HG03196 (cell line): ENCODE data around the gene KRT76.
"Not testable (repeated sequence)": the region's sequence is repeated elsewhere in the genome, so short reads cannot be mapped to it uniquely, and the experiment has no call there.

Source experiments
- ATAC-seq: cut with Tn5 transposase; IDR thresholded peaks from one replicate; pipeline ENCODE4 v1.9.1; 2021; ENCODE audit not compliant: unreplicated experiment

The KRT76 gene

GRCh38 chr12:52761802-52762201, 15.3 kb downstream of the KRT76 start:
- no peak for ATAC-seq

- not testable (repeated sequence) for ATAC-seq
These were observed 15.9 kb downstream of the KRT76 start for GRCh38 chr12:52761218-52761617.

GRCh38 chr12:52760623-52761022, 16.5 kb downstream of the KRT76 start:
- no peak for ATAC-seq

GRCh38 chr12:52759695-52760094, 17.4 kb downstream of the KRT76 start:
- no peak for ATAC-seq

GRCh38 chr12:52759218-52759617, 17.9 kb downstream of the KRT76 start:
- no peak for ATAC-seq

GRCh38 chr12:52757449-52758176, 19.5 kb downstream of the KRT76 start:
- no peak for ATAC-seq

GRCh38 chr12:52756281-52756960, 20.7 kb downstream of the KRT76 start:
- ATAC-seq = no peak

GRCh38 chr12:52755533-52755932, 21.6 kb downstream of the KRT76 start:
- ATAC-seq = no peak

- ATAC-seq = no peak
These were observed 23.0 kb downstream of the KRT76 start for GRCh38 chr12:52754135-52754534.

GRCh38 chr12:52753283-52753682, 23.9 kb downstream of the KRT76 start:
- ATAC-seq = no peak

- ATAC-seq = no peak
These were observed 24.6 kb downstream of the KRT76 start for GRCh38 chr12:52752516-52752915.

- ATAC-seq = no peak
These were observed 25.4 kb downstream of the KRT76 start for GRCh38 chr12:52751795-52752194.

- ATAC-seq = not testable (repeated sequence)
These were observed 26.6 kb downstream of the KRT76 start for GRCh38 chr12:52750532-52750931.

- no peak for ATAC-seq
These were observed 27.3 kb downstream of the KRT76 start for GRCh38 chr12:52749827-52750226.

GRCh38 chr12:52748578-52748977, 28.6 kb downstream of the KRT76 start:
- no peak for ATAC-seq

GRCh38 chr12:52745554-52745953, 31.6 kb downstream of the KRT76 start:
- ATAC-seq = no peak

GRCh38 chr12:52744493-52745156, 32.5 kb downstream of the KRT76 start:
- no peak for ATAC-seq

GRCh38 chr12:52742822-52743457, 34.2 kb downstream of the KRT76 start:
- ATAC-seq = no peak

GRCh38 chr12:52742196-52742580, 35.0 kb downstream of the KRT76 start:
- no peak for ATAC-seq

- no peak for ATAC-seq
These were observed 35.6 kb downstream of the KRT76 start for GRCh38 chr12:52741375-52742195.

- ATAC-seq = no peak
These were observed 36.6 kb downstream of the KRT76 start for GRCh38 chr12:52740584-52740983.
